Measurements from ENCODE around the gene GPSM3.

GPSM3 gene

GRCh38 chr6:32170294-32170693 lies 22.1 kb downstream of the GPSM3 start:
- no peak for DNase-seq

GRCh38 chr6:32168807-32169591 lies 23.4 kb downstream of the GPSM3 start:
- DNase-seq, result no peak

- no peak for DNase-seq
Observed at GRCh38 chr6:32168350-32168749, 24.1 kb downstream of the GPSM3 start.

GRCh38 chr6:32167761-32168262 lies 24.6 kb downstream of the GPSM3 start:
- no peak for DNase-seq

GRCh38 chr6:32167154-32167760 lies 25.2 kb downstream of the GPSM3 start:
- no peak for DNase-seq

- no peak for DNase-seq
Observed at GRCh38 chr6:32166411-32167061, 25.9 kb downstream of the GPSM3 start.

GRCh38 chr6:32164295-32164694 lies 28.1 kb downstream of the GPSM3 start, which contains the start of gene EGFL8:
EGFL8 (plus strand) TSS chr6:32164595; CDS start chr6:32166166, 1,571 bp downstream.
- no peak for DNase-seq

GRCh38 chr6:32163559-32164258 lies 28.7 kb downstream of the GPSM3 start:
- DNase-seq, result no peak

GRCh38 chr6:32158052-32158451 lies 34.4 kb downstream of the GPSM3 start:
- no peak for DNase-seq

GRCh38 chr6:32156891-32157290 lies 35.6 kb downstream of the GPSM3 start:
- no peak for DNase-seq

GRCh38 chr6:32154514-32155161 lies 37.8 kb downstream of the GPSM3 start:
- DNase-seq, result peak; percentile 53 to 83

- peak; percentile 85 to 93 for DNase-seq
Observed at GRCh38 chr6:32153564-32154513, 38.6 kb downstream of the GPSM3 start, which contains the start of gene PPT2. PPT2 (plus strand) TSS chr6:32154141; CDS start chr6:32154595, 454 bp downstream.

GRCh38 chr6:32152769-32153563 lies 39.5 kb downstream of the GPSM3 start:
- peak in 1 of 2 experiments; percentile 74 for DNase-seq

GRCh38 chr6:32151863-32152768 lies 40.3 kb downstream of the GPSM3 start, which contains the start of gene PRRT1:
PRRT1 (minus strand) TSS chr6:32151939; CDS start chr6:32151827, 112 bp downstream.
- no peak for DNase-seq

- no peak for DNase-seq
Observed at GRCh38 chr6:32151181-32151862, 41.1 kb downstream of the GPSM3 start.

- no peak for DNase-seq
Observed at GRCh38 chr6:32149932-32150870, 42.2 kb downstream of the GPSM3 start.

GRCh38 chr6:32149092-32149755 lies 43.2 kb downstream of the GPSM3 start:
- DNase-seq, result no peak
